Vagina (tissue), 2 donors: ENCODE measurements around the gene URB2.

ENCODE experiments used
- POLR2A ChIP-seq, 2 donors: fragments of 450-650 bp; IDR thresholded peaks; one replicate each; pipeline ENCODE4 v1.6.1; 2017; ENCODE audit warnings: antibody characterized with exemption in 2 of 2, mild to moderate bottlenecking in 2 of 2, moderate library complexity in 2 of 2
- POLR2AphosphoS5 ChIP-seq, 2 donors: sonication (generic); formaldehyde crosslinking; IDR thresholded peaks; one replicate each; pipeline ENCODE4 v1.9.0; 2017; ENCODE audit warnings: antibody characterized with exemption in 2 of 2, mild to moderate bottlenecking in 2 of 2, low read depth in 1 of 2; ENCODE audit not compliant: insufficient read depth in 1 of 2
- TF ChIP-seq, protein P1 (sequence below), 3 experiments: fragments of 450-650 bp in 2 of 3; fragments of 200-600 bp in 1 of 3; sonication (generic) in 1 of 3; IDR thresholded peaks; one replicate each; pipeline ENCODE4 v1.5.1; 2017 to 2019; ENCODE audit warnings: antibody characterized with exemption in 3 of 3, mild to moderate bottlenecking in 2 of 3, moderate library complexity in 2 of 3

- TF ChIP-seq, protein P1, sequence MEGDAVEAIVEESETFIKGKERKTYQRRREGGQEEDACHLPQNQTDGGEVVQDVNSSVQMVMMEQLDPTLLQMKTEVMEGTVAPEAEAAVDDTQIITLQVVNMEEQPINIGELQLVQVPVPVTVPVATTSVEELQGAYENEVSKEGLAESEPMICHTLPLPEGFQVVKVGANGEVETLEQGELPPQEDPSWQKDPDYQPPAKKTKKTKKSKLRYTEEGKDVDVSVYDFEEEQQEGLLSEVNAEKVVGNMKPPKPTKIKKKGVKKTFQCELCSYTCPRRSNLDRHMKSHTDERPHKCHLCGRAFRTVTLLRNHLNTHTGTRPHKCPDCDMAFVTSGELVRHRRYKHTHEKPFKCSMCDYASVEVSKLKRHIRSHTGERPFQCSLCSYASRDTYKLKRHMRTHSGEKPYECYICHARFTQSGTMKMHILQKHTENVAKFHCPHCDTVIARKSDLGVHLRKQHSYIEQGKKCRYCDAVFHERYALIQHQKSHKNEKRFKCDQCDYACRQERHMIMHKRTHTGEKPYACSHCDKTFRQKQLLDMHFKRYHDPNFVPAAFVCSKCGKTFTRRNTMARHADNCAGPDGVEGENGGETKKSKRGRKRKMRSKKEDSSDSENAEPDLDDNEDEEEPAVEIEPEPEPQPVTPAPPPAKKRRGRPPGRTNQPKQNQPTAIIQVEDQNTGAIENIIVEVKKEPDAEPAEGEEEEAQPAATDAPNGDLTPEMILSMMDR (IDR thresholded peaks at IDR 0.05): no peak
- TF ChIP-seq POLR2A (IDR thresholded peaks at IDR 0.05): no peak
- no peak for TF ChIP-seq POLR2AphosphoS5 (IDR thresholded peaks at IDR 0.05; ENCODE audit: insufficient read depth in 1 of 2, low read depth in 1 of 2)
Observed at GRCh38 chr1:229636042-229636441, 10.0 kb downstream of the URB2 start.
